GM12801 (cell line): ENCODE data around the gene KDM7A.

Experiments used
- CTCF ChIP-seq: IDR thresholded peaks from one replicate; pipeline ENCODE4 v1.5.1; 2011; ENCODE audit warnings: control low read depth; ENCODE audit not compliant: insufficient read length; ENCODE audit errors: extremely low read depth

The KDM7A gene

GRCh38 chr7:140144821-140145220 is 32.0 kb downstream of the KDM7A start:
- no peak for TF ChIP-seq CTCF

GRCh38 chr7:140143997-140144396 is 32.8 kb downstream of the KDM7A start:
- no peak for TF ChIP-seq CTCF

- no peak for TF ChIP-seq CTCF
These were observed 34.8 kb downstream of the KDM7A start for GRCh38 chr7:140142031-140142430.

GRCh38 chr7:140141256-140141655 is 35.5 kb downstream of the KDM7A start:
- TF ChIP-seq CTCF = no peak

- no peak for TF ChIP-seq CTCF
These were observed 39.7 kb downstream of the KDM7A start for GRCh38 chr7:140137078-140137477.

GRCh38 chr7:140136073-140136472 is 40.7 kb downstream of the KDM7A start:
- no peak for TF ChIP-seq CTCF

GRCh38 chr7:140134039-140134438 is 42.7 kb downstream of the KDM7A start:
- no peak for TF ChIP-seq CTCF

GRCh38 chr7:140127360-140128127 is 49.2 kb downstream of the KDM7A start:
- no peak for TF ChIP-seq CTCF
